SK-N-SH (cell line): ENCODE data around the gene S1PR1. TPM values are rescaled to one million over a fixed set of nuclear protein-coding genes. Genes with fewer than 3 reads are reported as not detected.

Experiments used
- FOSL2 ChIP-seq: IDR thresholded peaks from 2 replicates; pipeline ENCODE4 v1.4.0; 2012; ENCODE audit warnings: low read depth, mild to moderate bottlenecking, moderate library complexity, borderline replicate concordance
- NRF1 ChIP-seq: IDR thresholded peaks from 2 replicates; pipeline ENCODE4 v1.6.1; 2012; ENCODE audit warnings: low read depth, mild to moderate bottlenecking, low read length
- RXRA ChIP-seq: IDR thresholded peaks from 2 replicates; pipeline ENCODE4 v1.4.0; 2012; ENCODE audit warnings: low read depth, mild to moderate bottlenecking, borderline replicate concordance
- USF2 ChIP-seq: fragments of 150-350 bp; IDR thresholded peaks from 2 replicates; pipeline ENCODE4 v1.6.1; 2017; ENCODE audit warnings: antibody characterized with exemption, low read length, low read depth, borderline replicate concordance
- polyA plus RNA-seq, 3 experiments: library from polyadenylated mRNA; depleted of rRNA; stranded (reverse); fragments of >200 nt; gene quantifications; 2 replicates each; pipeline ENCODE4 v1.2.3, GENCODE V29; 2012

The S1PR1 gene
- polyA plus RNA-seq, 1 of the 3 experiments (the other 2 are of a cell fraction): 5.9 TPM

GRCh38 chr1:101290119-101290921 is 53.5 kb downstream of the S1PR1 start (continued):
- TF ChIP-seq USF2 (no peak), NRF1 (no peak), FOSL2 (no peak), RXRA (no peak)

Other genes starting within 250 kb of the S1PR1 start
- 36.6 and 50.2 TPM in 2 replicates for gene DPH5, start 211.2 kb upstream of the S1PR1 start, polyA plus RNA-seq (2012; rRNA removed)